Amniotic epithelial cell (primary cell): Measurements from ENCODE around the gene LDAF1.
"Not testable (repeated sequence)": the region's sequence is repeated elsewhere in the genome, so short reads cannot be mapped to it uniquely, and the experiment has no call there.

ENCODE experiments used
- DNase-seq: peaks from one replicate; pipeline ENCODE4 v3.0.0-alpha.2; 2010; ENCODE audit warnings: low read depth

The LDAF1 gene

GRCh38 chr16:21195330-21195729 is 36.9 kb downstream of the LDAF1 start:
- DNase-seq: not testable (repeated sequence)

GRCh38 chr16:21197112-21197511 is 38.6 kb downstream of the LDAF1 start:
- no peak for DNase-seq

- no peak for DNase-seq
These were observed 39.1 kb downstream of the LDAF1 start for GRCh38 chr16:21197621-21198020.

- no peak for DNase-seq
These were observed 41.2 kb downstream of the LDAF1 start for GRCh38 chr16:21199607-21200218.

GRCh38 chr16:21203155-21203797 is 44.8 kb downstream of the LDAF1 start:
- DNase-seq: no peak

- no peak for DNase-seq
These were observed 46.8 kb downstream of the LDAF1 start for GRCh38 chr16:21205303-21205702.

GRCh38 chr16:21206550-21206949 is 48.1 kb downstream of the LDAF1 start:
- DNase-seq: no peak

- DNase-seq: no peak
These were observed 50.2 kb downstream of the LDAF1 start for GRCh38 chr16:21208446-21209230.

- no peak for DNase-seq
These were observed 53.0 kb downstream of the LDAF1 start, which contains the start of gene ZP2 for GRCh38 chr16:21211486-21211885. ZP2 (minus strand) TSS chr16:21211574; CDS start chr16:21211547, 27 bp downstream.

- DNase-seq: no peak
These were observed 55.6 kb downstream of the LDAF1 start for GRCh38 chr16:21214086-21214485.

- no peak for DNase-seq
These were observed 58.6 kb downstream of the LDAF1 start for GRCh38 chr16:21217121-21217520.

GRCh38 chr16:21218153-21218552 is 59.7 kb downstream of the LDAF1 start:
- peak; percentile 42 for DNase-seq

GRCh38 chr16:21219551-21219950 is 61.1 kb downstream of the LDAF1 start:
- DNase-seq: no peak

- DNase-seq: no peak
These were observed 64.2 kb downstream of the LDAF1 start for GRCh38 chr16:21222495-21223337.

GRCh38 chr16:21223787-21224186 is 65.3 kb downstream of the LDAF1 start:
- no peak for DNase-seq

GRCh38 chr16:21224800-21225199 is 66.3 kb downstream of the LDAF1 start:
- no peak for DNase-seq

GRCh38 chr16:21226749-21227148 is 68.3 kb downstream of the LDAF1 start:
- DNase-seq: no peak

GRCh38 chr16:21227866-21228265 is 69.4 kb downstream of the LDAF1 start:
- DNase-seq: no peak

- no peak for DNase-seq
These were observed 69.9 kb downstream of the LDAF1 start for GRCh38 chr16:21228361-21228872.
